Thyroid gland (tissue), 4 donors: Measurements from ENCODE around the gene SPATA20. TPM values are rescaled to one million over a fixed set of nuclear protein-coding genes. Genes with fewer than 3 reads are reported as not detected.

Experiments
- DNase-seq, 2 donors: peaks; one replicate each; pipeline ENCODE4 v3.0.0-alpha.2; 2019
- H3K27ac ChIP-seq, 3 donors: fragments of 200-600 bp; sonication (generic); 1 replicate in 2 of 3; 2 replicates in 1 of 3; pipeline ENCODE4 v1.5.1; 2016 to 2019; ENCODE audit warnings: mild to moderate bottlenecking in 1 of 3, moderate library complexity in 1 of 3
- H3K27me3 ChIP-seq: fragments of 200-600 bp; sonication (generic); one replicate; pipeline ENCODE4 v1.5.1; 2019
- H3K36me3 ChIP-seq, 2 donors: fragments of 200-600 bp; sonication (generic); one replicate each; pipeline ENCODE4 v1.5.1; 2016 to 2019
- H3K4me1 ChIP-seq, 2 donors: fragments of 200-600 bp; sonication (generic); one replicate each; pipeline ENCODE4 v1.5.1; 2017 to 2019
- H3K4me3 ChIP-seq, 3 donors: fragments of 200-600 bp; sonication (generic); replicated peaks in 1 of 3; 1 replicate in 2 of 3; 2 replicates in 1 of 3; pipeline ENCODE4 v1.5.1; 2016; ENCODE audit warnings: mild to moderate bottlenecking in 1 of 3
- H3K9me3 ChIP-seq: fragments of 200-600 bp; sonication (generic); one replicate; pipeline ENCODE4 v1.5.1; 2017
- CTCF ChIP-seq, 6 experiments: fragments of 200-600 bp in 3 of 6; fragments of 450-650 bp in 3 of 6; sonication (generic) in 3 of 6; IDR thresholded peaks; one replicate each; pipeline ENCODE4 v1.5.1; 2016 to 2019; ENCODE audit warnings: antibody characterized with exemption in 6 of 6, mild to moderate bottlenecking in 2 of 6, inconsistent platforms in 1 of 6, moderate library complexity in 1 of 6
- POLR2A ChIP-seq, 2 donors: fragments of 450-650 bp; IDR thresholded peaks; one replicate each; pipeline ENCODE4 v1.6.1; 2017; ENCODE audit warnings: antibody characterized with exemption in 2 of 2, mild to moderate bottlenecking in 2 of 2, moderate library complexity in 1 of 2
- whole genome bisulfite sequencing, 2 donors: methylation state at CpG; one replicate each; pipeline ENCODE4 v1.1.5; 2017; 5-methylcytosine and 5-hydroxymethylcytosine counted together
- intact Hi-C: fragments of 100-400 bp; cut with DNase I; formaldehyde crosslinking; loops from one replicate; pipeline ENCODE4 v1.15.1; 2023
- total RNA-seq, 4 donors: library from RNA; depleted of rRNA; stranded (reverse); fragments of >200 nt; gene quantifications; one replicate each; pipeline ENCODE4 v1.2.3, GENCODE V29; 2016

Gene SPATA20
- total RNA-seq, 4 donors from 2014 or later: 94.9 to 177 (median 125) TPM

GRCh38 chr17:50539762-50540559 is 7.0 kb upstream of the SPATA20 start:
- intact Hi-C loops: loop anchor here (5.0 kb wide), 1 partner anchor 53 kb away; no protein-coding TSS in a partner anchor
- peak in 1 of 2 donors; percentile 21 for DNase-seq
- no peak for TF ChIP-seq POLR2A (IDR thresholded peaks at IDR 0.05)
- TF ChIP-seq CTCF (IDR thresholded peaks at IDR 0.05): no peak
- Histone ChIP-seq H3K27me3 (no peaks in the 10 kb centered on the region), H3K27ac (no peak overlapping the region), H3K4me1 (peaks cover 15 to 19% of the 10 kb centered on the region in 2 donors), H3K4me3 (no peak overlapping the region), H3K9me3 (no peaks in the 10 kb centered on the region), H3K36me3 (no peaks in the 10 kb centered on the region)
- 79 to 82% methylated on average over 10 to 15 of the region's 15 CpGs for WGBS, 2 donors

GRCh38 chr17:50540560-50541401 is 6.2 kb upstream of the SPATA20 start:
- no peak overlapping the region for H3K4me3 ChIP-seq
- intact Hi-C loops: loop anchor here (5.0 kb wide), 1 partner anchor 53 kb away; no protein-coding TSS in a partner anchor

GRCh38 chr17:50541402-50541715 is 5.6 kb upstream of the SPATA20 start:
- Histone ChIP-seq H3K27ac (peak overlapping the region; percentile 25 to 73 (median 70)), H3K4me1 (peaks cover 15 to 19% of the 10 kb centered on the region in 2 donors)

More at GRCh38 chr17:50540560-50541401, 6.2 kb upstream of the SPATA20 start:
- no peaks in the 10 kb centered on the region for H3K9me3 ChIP-seq
- DNase-seq: no peak
- peaks cover 15 to 19% of the 10 kb centered on the region in 2 donors for H3K4me1 ChIP-seq
- no peaks in the 10 kb centered on the region for H3K27me3 ChIP-seq
- H3K27ac ChIP-seq: peak overlapping the region in 1 of 3 donors; percentile 73
- no peak for TF ChIP-seq POLR2A (IDR thresholded peaks at IDR 0.05)
- no peak for TF ChIP-seq CTCF (IDR thresholded peaks at IDR 0.05)
- H3K36me3 ChIP-seq: no peaks in the 10 kb centered on the region
- WGBS, 2 donors: 90 to 100% methylated on average over 4 to 10 of the region's 11 CpGs

More at GRCh38 chr17:50541402-50541715, 5.6 kb upstream of the SPATA20 start:
- no peaks in the 10 kb centered on the region for H3K9me3 ChIP-seq
- H3K36me3 ChIP-seq: no peaks in the 10 kb centered on the region
- TF ChIP-seq POLR2A (IDR thresholded peaks at IDR 0.05) (no peak), CTCF (IDR thresholded peaks at IDR 0.05) (no peak)
- WGBS, 2 donors: 67 to 95% methylated on average over 4 to 9 of the region's 9 CpGs
- no peak for DNase-seq
- intact Hi-C loops: loop anchor here (5.0 kb wide), 1 partner anchor 54 kb away; no protein-coding TSS in a partner anchor
- no peaks in the 10 kb centered on the region for H3K27me3 ChIP-seq
- H3K4me3 ChIP-seq: peak overlapping the region; percentile 9 to 39 (median 19)
